HL-60/S4 (cell line): ENCODE results near the gene WDR93.
"Not testable (repeated sequence)": the region's sequence is repeated elsewhere in the genome, so short reads cannot be mapped to it uniquely, and the experiment has no call there.

Experiments used
- in situ Hi-C: fragments of 300-500 bp; cut with MboI; formaldehyde crosslinking; loops from 2 replicates; pipeline ENCODE4 v1.14.3; 2022; ENCODE audit warnings: low sequenced_read_pairs

WDR93 gene

DNA sequence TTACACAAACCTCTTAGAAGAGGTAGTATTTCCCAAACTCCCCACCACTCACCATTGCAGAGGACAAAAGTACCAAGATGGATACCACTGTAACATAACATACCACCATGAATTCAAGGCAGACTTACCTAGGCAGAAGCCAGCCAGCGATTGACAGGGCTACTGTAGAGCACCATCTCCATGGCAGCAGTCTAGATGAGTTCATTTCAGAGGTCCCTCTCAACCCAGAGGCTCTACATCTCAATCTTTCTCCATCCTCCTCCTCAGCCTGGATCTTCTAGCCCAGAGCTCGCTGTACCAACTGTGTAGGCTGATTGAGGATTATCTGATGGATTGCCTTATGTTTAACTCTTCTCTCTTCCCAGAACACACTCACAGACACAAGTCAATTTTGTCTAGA is 9.5 kb upstream of the WDR93 start:
- in situ Hi-C loops: no loop called here

DNA sequence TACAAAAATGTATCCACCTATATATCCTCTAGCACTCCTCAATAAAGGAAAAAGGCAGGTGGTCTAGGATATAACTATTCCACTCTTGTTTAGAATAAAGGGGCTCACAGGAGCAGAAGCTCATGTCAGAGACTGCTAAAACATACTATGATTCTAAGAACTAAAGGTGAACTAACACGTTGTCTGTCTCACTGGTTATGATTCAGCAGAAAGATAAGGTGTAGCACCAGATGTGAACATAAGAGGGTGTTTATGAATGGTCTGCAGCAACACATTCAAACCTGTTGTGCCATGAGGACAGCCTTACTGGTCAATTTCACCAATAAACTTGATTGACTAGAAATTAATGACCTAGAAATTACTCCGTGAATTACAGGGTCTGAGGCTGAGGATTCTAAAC is 4.6 kb upstream of the WDR93 start:
- in situ Hi-C loops: no loop called here

DNA sequence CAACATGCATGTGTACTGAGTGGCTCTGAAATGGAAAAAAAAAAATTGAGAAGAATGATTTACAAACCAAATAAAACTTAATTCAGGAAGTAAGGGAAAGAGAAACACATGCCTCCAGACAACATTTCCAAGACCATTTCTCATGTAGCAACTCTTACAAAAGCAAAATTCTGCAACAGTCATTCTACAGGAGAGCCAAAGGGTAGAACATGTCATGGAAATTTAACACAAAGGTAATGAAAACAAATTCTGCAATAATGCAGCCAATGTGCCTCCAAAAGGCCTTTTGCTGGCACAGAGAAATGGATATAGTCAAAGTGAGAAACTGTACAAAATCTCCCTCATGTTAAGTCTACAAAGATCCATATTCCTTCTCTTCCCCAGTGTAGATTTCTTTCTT is 4.1 kb upstream of the WDR93 start:
- in situ Hi-C loops: no loop called here

DNA sequence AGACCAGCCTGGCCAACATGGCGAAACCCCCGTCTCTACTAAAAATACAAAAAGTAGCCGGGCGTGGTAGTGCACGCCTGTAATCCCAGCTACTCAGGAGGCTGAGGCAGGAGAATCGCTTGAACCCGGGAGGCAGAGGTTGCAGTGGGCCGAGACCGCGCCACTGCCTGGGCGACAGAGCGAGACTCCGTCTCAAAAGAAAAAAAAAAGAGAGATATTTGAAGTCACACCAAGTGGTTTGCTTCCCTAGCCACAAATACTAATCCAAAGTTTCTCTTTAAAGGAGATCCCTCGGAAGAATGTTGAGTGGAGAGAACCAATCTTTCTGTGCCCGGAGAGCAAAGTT is 708 bp upstream of the WDR93 start:
- in situ Hi-C loops: not testable (repeated sequence)

DNA sequence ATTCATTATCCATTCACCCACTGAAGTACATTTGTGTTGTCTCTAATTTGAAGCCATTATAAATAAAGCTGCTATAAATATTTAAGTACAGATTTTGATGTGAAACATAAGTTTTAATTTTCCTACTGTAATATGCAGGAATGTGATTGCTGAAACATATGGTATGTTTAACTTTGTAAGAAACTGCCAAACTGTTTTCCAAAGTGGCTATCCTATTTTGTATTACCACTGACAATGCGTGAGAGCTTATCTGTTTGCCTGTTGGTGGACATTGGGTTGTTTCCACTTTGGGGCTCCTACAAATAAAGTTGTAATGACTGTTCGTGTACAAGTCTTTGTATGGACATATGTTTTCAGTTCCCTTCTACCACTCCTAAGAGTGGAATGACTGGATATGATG is 2.5 kb downstream of the WDR93 start:
- in situ Hi-C loops: no loop called here

DNA sequence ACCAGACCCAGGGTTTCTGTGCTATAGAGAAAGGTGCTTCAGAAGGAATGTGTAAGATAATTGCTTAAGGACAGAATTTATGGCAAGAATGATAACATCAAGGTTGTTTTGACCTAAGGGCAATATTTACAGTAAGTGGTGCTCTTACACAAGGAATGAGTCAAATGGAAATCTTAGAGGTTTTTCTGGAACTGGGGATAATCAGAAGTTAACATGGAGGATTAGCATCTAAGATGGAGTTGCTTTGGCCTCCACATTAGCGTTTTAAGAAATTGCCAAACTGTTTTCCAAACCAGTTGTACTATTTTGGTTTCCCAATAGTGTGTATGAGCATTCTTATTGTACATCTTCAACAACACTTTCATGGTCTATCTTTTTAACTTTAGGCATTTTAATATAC is 3.1 kb downstream of the WDR93 start:
- in situ Hi-C loops: no loop called here

DNA sequence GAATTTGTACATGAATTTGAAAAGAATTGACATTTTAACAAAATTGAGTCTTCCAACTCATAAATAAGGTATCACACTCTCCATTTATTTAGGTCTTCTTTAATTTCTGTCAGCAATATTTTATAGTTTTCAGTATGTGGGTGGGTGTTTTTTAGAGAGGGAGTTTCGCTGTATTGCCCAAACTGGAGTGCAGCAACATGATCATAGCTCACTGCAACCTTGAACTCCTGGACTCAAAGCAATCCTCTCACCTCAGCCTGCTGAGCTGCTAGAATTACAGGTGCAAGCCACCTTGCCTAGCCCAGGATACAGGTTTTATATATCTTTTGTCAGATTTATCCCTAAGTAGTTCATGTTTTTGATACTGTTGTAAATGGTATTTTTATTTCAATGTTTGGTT is 4.6 kb downstream of the WDR93 start:
- in situ Hi-C loops: no loop called here

DNA sequence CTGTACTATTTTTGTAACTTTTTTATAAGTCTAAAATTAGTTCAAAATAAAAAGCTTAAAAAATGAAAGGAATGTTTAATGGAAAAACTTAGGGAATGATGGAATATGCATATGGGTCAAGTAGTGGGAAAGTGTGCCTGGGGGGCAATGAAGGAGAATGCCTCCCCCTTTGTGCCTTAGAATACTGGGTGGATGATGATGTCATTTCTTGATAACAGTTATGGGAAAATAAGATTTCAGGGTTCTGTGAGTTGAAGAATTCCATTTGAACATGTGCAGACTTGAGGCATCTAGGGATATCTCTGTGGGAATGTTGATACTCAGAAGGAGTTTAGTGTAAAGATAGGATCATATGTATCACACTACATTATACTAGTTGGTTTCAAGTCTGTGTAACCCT is 13.8 kb downstream of the WDR93 start:
- in situ Hi-C loops: no loop called here

DNA sequence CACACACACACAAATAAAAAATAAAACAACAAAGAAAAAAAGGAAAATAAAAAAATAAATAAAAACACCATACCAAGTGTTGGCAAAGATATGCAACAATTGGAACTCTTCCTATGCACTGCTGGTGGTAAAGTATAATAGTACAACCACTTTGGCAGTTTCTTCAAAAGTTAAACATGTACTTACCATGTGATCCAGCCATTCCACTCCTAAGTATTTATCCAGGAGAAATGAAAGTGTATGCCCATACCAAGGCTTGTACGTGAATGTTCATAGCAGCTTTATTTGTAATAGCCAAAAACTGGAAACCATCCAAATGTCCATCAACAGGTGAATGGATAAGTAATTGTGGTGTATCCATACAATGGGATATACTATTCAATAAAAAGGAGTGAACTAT is 17.0 kb downstream of the WDR93 start:
- in situ Hi-C loops: no loop called here

DNA sequence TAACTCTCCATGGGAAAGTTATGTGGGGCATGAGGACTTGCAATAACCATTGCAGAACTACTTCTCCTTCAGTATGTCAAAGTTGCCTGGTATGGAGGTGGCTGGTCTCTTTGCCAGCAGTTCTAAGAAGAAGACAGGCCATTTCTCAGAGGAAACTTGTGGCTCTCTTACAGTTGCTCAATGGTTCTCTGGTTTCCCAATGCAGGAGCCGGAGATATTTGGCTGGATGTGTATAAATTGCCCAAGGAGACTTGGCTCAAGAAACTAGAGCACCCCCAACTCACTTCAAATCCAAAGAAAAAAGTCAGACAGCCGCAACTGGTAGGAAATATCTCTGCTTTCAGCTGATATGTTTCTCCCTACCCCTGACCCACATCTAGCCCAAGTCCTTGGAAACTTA is 24.2 kb downstream of the WDR93 start:
- in situ Hi-C loops: no loop called here

DNA sequence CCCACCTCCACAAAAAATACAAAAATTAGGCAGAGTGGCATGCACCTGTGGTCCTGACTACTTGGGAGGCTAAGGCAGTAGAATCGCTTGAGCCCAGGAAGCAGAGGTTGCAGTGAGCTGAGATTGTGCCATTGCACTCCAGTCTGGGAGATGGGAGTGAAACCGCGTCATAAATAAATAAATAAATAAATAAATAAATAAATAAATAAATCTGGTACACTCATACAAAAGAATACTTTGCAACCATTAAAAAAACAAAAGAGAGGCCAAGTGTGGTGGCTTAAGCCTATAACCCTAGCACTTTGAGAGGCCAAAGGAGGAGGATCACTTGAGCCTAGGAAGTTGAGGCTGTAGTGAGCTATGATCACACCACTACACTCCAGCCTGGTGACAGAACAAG is 32.4 kb downstream of the WDR93 start:
- in situ Hi-C loops: no loop called here

DNA sequence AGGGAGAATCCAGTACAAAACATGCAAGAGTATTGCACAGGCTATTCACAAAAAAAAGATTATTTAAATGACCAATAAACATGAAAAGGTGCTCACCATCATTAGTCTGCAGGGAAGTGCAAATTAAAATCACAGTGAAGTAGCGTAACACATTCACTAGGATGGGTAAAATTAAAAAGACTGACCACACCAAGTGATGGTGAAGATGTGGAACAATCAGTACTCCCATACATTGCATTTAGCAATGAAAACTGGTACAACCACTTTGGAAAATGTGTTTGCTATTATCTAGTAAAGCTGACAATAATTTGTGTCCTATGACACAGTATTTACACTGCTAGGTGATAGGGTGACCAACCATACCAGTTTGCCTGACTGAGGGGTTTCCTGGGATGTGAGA is 34.0 kb downstream of the WDR93 start:
- in situ Hi-C loops: no loop called here

DNA sequence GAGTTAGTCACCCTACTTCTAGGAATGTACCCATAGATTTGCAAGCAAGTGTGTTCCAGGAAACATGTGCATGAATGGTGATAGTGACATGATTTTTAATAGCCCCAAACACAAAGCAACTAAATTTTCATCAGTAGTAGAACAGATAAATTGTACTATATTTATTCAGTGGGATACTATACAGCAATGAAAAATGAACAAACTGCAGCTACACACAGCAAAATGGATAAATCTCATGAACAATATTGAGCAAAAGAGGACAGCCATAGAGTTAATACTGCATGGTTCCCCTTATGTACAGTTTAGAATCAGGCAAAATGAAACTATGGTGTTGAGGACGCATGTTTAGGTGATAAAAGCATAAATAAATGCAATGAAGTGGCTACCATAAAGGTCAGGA is 34.5 kb downstream of the WDR93 start:
- in situ Hi-C loops: no loop called here

DNA sequence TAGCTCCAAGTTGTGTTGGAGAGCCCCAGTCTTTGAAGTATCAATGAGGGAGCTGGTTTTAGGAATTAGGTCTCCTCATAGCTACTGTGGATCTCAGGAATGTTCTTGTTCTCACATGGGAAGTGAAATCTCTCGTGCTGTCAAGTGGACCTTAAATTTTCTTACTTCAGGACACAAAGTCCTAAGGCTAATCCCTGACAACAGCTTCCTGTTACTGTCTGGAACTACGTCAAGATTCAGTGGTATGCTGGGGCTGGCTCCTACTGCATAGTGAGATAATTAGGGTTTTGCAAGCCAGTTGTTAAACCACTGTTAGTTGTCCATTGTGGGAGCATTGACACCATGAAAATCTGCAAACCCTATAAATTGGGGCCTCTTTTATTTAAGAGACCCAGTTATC is 37.6 kb downstream of the WDR93 start:
- in situ Hi-C loops: no loop called here

DNA sequence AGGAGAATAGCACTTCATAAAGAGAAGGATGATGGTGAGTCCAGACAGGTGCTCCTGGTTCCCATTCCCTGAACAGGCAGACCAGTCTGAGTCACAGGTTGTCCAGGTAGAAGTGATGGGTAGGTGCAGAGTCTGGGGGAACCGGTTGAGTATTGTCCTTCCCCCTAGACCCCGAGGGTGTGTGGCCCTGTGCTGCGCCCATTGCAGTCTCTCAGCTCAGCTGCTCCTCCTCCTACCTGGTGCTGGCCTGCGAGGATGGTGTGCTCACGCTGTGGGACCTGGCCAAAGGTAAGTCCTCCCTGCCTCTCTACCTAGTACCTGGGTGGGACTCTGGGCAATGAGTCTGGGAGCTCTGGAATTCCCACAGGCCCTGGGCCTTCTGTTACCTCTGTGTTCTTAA is 40.7 kb downstream of the WDR93 start:
- in situ Hi-C loops: no loop called here

DNA sequence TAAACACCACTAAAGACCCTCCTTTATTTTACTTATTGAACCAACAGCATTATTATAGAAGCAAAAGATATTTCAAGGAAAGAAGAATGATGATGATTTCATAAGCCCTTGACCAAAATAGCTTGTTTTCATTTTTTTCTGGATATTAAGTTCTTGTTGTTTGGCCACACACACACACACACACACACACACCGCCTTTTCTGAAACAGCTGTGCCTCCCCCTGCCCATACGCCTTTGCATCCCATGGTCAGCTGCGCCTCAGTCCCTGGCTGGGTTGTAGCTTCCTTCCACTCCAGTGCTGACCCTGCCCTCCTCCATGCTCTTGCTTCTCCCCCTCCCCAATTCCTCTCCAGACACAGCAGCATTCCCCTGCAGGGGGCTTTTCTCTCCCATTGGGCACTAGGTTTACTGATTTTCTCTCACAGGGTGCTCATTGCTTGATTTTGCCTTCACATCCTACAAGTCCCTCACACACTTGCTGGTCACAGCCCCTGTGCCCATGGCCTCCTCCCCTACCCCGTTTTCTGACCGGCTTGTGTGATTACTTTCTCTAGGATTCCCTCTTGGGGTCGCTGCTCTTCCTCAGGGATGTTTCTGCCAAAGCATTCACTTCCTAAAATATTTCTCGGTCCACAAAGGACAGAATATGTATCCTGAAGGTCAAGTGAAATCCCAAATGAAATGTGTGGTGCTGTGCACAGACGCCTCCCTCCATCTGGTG is 42.0 kb downstream of the WDR93 start:
- in situ Hi-C loops: no loop called here

DNA sequence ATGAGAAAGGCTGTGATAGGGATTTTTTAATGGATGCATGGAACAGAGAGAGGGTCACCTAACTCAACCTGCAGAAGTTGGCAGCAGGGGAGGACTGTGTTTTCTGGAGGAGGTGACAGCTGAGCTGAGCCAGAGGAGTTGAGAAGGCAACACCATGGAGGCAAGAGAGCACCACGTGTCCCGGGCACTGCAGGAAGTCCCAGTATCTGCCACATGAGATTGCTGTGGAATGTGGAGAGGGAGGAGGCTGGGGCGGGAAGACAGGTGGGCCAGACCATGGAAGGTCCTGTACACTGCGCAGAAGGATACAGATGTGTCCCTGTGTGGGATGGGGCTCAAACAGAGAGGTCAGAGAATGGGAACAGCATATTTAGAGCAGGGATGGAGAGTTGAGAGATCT is 45.2 kb downstream of the WDR93 start:
- in situ Hi-C loops: no loop called here

DNA sequence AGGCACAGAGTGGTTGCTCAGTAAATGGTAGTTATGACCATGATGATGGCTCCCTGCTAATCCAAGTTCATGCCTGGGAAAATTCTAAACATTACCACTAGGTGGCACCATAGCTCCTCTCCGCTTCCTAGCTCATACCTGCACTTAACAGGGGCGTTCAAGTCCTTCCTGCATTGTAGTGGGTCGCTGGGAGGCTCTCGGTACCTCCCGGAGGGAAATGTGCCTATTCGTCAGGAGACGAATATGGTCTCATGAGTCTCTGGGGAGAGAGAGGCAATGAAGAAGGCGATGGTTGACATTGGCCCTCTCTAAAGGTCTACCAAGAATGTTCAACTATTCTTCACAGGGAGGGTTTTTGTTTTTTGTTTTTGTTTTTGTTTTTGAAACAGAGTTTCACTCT is 49.5 kb downstream of the WDR93 start:
- in situ Hi-C loops: no loop called here

DNA sequence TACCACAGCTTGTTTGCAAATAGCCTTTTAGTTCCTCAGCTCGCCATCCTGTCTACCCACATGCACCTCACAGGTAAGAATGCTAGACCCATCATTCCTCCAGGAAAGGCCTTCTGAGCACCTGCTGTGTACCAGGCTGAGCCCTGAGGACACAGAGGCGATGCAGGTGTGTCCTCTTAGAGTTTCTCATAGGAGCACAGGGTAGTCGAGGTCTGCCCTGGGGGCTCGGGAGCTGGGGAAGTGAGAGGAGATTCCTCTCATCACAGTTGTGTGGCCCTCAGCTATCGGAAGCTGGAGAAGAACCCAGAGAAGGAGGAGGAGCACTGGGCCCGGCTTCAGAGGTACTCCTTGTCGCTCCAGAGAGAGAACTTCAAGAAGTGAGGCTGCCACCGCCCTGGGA is 52.4 kb downstream of the WDR93 start:
- in situ Hi-C loops: no loop called here

DNA sequence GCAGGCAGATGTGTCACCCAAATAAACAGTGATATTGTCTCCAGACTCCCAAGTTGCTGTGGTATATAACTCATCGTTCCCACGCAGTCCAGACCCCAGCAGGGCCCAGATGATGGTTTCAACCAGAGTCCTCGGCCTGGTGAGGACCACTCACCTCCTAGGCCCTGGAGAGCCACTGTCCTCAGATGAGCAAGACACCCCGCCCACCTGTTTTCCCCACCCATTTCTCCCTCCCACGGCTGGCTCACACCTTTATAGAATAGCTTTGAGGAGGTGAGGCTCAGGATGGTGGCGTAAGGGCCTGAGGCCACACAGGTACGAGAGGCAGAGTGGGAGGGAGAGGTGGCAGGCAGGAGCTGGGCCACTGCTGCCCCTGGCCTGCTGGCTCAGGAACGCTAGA is 53.0 kb downstream of the WDR93 start:
- in situ Hi-C loops: no loop called here

DNA sequence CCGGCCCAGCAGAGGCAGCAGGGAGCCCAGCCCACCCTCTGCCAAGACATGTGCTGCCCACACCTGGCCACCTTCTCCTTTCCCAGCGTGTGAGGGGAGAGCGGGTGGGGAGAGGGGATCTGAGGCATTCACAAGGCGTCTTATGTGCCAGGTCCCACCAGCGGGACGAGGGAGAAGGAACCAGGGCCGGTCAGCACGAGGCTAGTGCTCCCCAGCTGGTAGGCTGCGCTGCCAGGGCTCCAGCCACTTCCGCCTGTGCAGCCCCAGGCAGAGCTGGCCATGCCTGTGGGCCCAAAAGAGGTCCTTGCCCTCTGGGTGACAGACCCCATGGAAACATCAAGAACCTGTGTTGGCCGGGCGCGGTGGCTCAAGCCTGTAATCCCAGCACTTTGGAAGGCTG is 54.5 kb downstream of the WDR93 start:
- in situ Hi-C loops: no loop called here

DNA sequence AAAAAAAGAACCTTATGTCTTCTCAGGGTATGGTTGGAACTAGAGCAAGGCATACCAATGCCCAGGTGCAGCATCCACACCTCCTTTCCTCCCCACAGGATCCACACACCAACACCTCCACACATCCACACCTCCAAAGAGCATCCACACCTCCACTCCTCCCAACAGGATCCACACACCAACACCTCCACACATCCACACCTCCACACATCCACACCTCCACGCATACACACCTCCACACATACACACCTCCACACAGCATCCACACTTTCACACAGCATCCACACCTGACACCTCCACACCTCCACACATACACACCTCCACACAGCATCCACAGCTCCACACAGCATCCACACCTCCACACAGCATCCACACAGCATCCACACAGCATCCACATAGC is 55.2 kb downstream of the WDR93 start:
- in situ Hi-C loops: no loop called here

DNA sequence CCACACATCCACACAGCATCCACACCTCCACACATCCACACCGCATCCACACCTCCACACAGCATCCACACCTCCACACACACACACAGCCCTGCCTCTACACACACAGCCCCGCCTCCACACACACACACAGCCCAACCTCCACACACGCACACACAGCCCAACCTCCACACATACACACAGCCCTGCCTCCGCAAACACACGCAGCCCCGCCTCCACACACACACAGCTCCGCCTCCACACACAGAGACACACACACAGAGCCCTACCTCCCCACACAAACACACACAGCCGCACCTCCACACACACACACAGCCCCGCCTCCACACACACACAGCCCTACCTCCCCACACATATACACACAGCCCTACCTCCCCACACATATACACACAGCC is 55.8 kb downstream of the WDR93 start:
- in situ Hi-C loops: no loop called here
